Neural cell (in vitro differentiated cells): Measurements from ENCODE around the gene PHLPP2. TPM values are rescaled to one million over a fixed set of nuclear protein-coding genes. Genes with fewer than 3 reads are reported as not detected.

Source experiments
- H2AFZ ChIP-seq: fragments of 200-600, 300-800 bp; sonication (generic), shearing (Covaris generic); 2 replicates; pipeline ENCODE4 v1.6.0; 2014; ENCODE audit warnings: low read depth, mild to moderate bottlenecking, antibody characterized with exemption, low read length, moderate library complexity
- H3F3A ChIP-seq: fragments of 200-600 bp; shearing (Covaris generic); 2 replicates; pipeline ENCODE4 v1.6.1; 2016; ENCODE audit warnings: mild to moderate bottlenecking, moderate library complexity, mixed read lengths, antibody characterized with exemption, low read length; ENCODE audit not compliant: insufficient read depth, poor library complexity, severe bottlenecking
- H3K27ac ChIP-seq: fragments of 200-600, 300-800 bp; sonication (generic), shearing (Covaris generic); 2 replicates; pipeline ENCODE4 v1.5.1; 2014; ENCODE audit warnings: mild to moderate bottlenecking, low read length, moderate library complexity
- H3K27me3 ChIP-seq: fragments of 300-800, 200-600 bp; sonication (generic), shearing (Covaris generic); 2 replicates; pipeline ENCODE4 v1.6.0; 2014; ENCODE audit warnings: mild to moderate bottlenecking, low read depth, low read length, moderate library complexity; ENCODE audit not compliant: insufficient read depth
- H3K36me3 ChIP-seq: fragments of 300-800, 200-600 bp; sonication (generic), shearing (Covaris generic); 2 replicates; pipeline ENCODE4 v1.5.1; 2014; ENCODE audit warnings: mild to moderate bottlenecking, antibody characterized with exemption, low read length, moderate library complexity; ENCODE audit not compliant: insufficient read depth
- H3K4me2 ChIP-seq: fragments of 300-800, 200-600 bp; sonication (generic), shearing (Covaris generic); 2 replicates; pipeline ENCODE4 v1.6.0; 2014; ENCODE audit warnings: mild to moderate bottlenecking, low read length
- H3K4me3 ChIP-seq: fragments of 300-800, 200-600 bp; sonication (generic), shearing (Covaris generic); 2 replicates; pipeline ENCODE4 v1.5.1; 2014; ENCODE audit warnings: mild to moderate bottlenecking, low read length, moderate library complexity
- H3K79me2 ChIP-seq: fragments of 200-600 bp; shearing (Covaris generic); replicated peaks from 2 replicates; pipeline ENCODE4 v1.6.0; 2014; ENCODE audit warnings: mild to moderate bottlenecking, low read length, moderate library complexity; ENCODE audit not compliant: insufficient read depth
- H3K9ac ChIP-seq: fragments of 300-800, 200-600 bp; sonication (generic), shearing (Covaris generic); 2 replicates; pipeline ENCODE4 v1.6.1; 2016; ENCODE audit warnings: mild to moderate bottlenecking, low read length, mixed read lengths
- H3K9me2 ChIP-seq: fragments of 200-600 bp; shearing (Covaris generic); 2 replicates; pipeline ENCODE4 v1.6.1; 2016; ENCODE audit warnings: mild to moderate bottlenecking, low read length, mixed read lengths; ENCODE audit not compliant: insufficient read depth
- H3K9me3 ChIP-seq: fragments of 200-600, 300-800 bp; sonication (generic), shearing (Covaris generic); 2 replicates; pipeline ENCODE4 v1.6.1; 2016; ENCODE audit warnings: mild to moderate bottlenecking, mixed run types, low read length, moderate library complexity, mixed read lengths
- H4K20me1 ChIP-seq: fragments of 200-600 bp; shearing (Covaris generic); 2 replicates; pipeline ENCODE4 v1.6.1; 2016; ENCODE audit warnings: mild to moderate bottlenecking, mixed run types; ENCODE audit not compliant: insufficient read depth
- EP300 ChIP-seq: fragments of 450-650 bp; conservative IDR thresholded peaks from 2 replicates; pipeline ENCODE4 v1.6.1; 2014; ENCODE audit warnings: antibody characterized with exemption, mild to moderate bottlenecking, moderate library complexity; ENCODE audit not compliant: poor library complexity, severe bottlenecking
- EZH2 ChIP-seq: fragments of 200-600, 300-800 bp; shearing (Covaris generic), sonication (generic); IDR thresholded peaks from 2 replicates; pipeline ENCODE4 v1.6.1; 2014; ENCODE audit warnings: antibody characterized with exemption, low read length, borderline replicate concordance, mild to moderate bottlenecking; ENCODE audit not compliant: insufficient read depth, poor library complexity, severe bottlenecking
- MXI1 ChIP-seq: fragments of 450-650 bp; conservative IDR thresholded peaks from 2 replicates; pipeline ENCODE4 v1.6.1; 2014; ENCODE audit warnings: antibody characterized with exemption, mild to moderate bottlenecking; ENCODE audit not compliant: poor library complexity, severe bottlenecking
- POLR2AphosphoS5 ChIP-seq: IDR thresholded peaks from 2 replicates; pipeline ENCODE4 v1.6.1; 2012
- RAD21 ChIP-seq: fragments of 450-650 bp; conservative IDR thresholded peaks from 2 replicates; pipeline ENCODE4 v1.6.1; 2014; ENCODE audit warnings: antibody characterized with exemption, mild to moderate bottlenecking, moderate library complexity
- REST ChIP-seq: IDR thresholded peaks from 2 replicates; pipeline ENCODE4 v1.6.1; 2012; ENCODE audit warnings: borderline replicate concordance
- SMC3 ChIP-seq: fragments of 450-650 bp; conservative IDR thresholded peaks from 2 replicates; pipeline ENCODE4 v1.6.1; 2014; ENCODE audit warnings: antibody characterized with exemption, mild to moderate bottlenecking, moderate library complexity; ENCODE audit not compliant: poor library complexity
- TAF1 ChIP-seq: IDR thresholded peaks from 2 replicates; pipeline ENCODE4 v1.6.1; 2012; ENCODE audit warnings: low read depth
- polyA plus RNA-seq: library from polyadenylated mRNA; depleted of rRNA; stranded (reverse); fragments of >200 nt; gene quantifications from 2 replicates; pipeline ENCODE4 v1.2.3, GENCODE V29; 2014
- TF ChIP-seq, protein P1 (sequence below): fragments of 450-650 bp; IDR thresholded peaks from 2 replicates; pipeline ENCODE4 v1.5.1; 2014; ENCODE audit warnings: antibody characterized with exemption, mild to moderate bottlenecking, moderate library complexity; ENCODE audit not compliant: poor library complexity, severe bottlenecking

PHLPP2 gene
- polyA plus RNA-seq, 1 donor from 2014 or later = 11.0 TPM

GRCh38 chr16:71610447-71610846 is 114.1 kb downstream of the PHLPP2 start:
- Histone ChIP-seq H3K27ac (no peak overlapping the region), H4K20me1 (no peaks in the 10 kb centered on the region), H3K9ac (no peak overlapping the region), H3K9me2 (no peaks in the 10 kb centered on the region), H3F3A (no peaks in the 10 kb centered on the region), H3K36me3 (no peaks in the 10 kb centered on the region), H3K9me3 (no peaks in the 10 kb centered on the region), H3K79me2 (no peaks in the 10 kb centered on the region), H3K4me3 (no peak overlapping the region), H3K4me2 (no peak overlapping the region), H2AFZ (no peak overlapping the region), H3K27me3 (no peaks in the 10 kb centered on the region)
- no peak for TF ChIP-seq TAF1
- TF ChIP-seq MXI1 = no peak
- TF ChIP-seq SMC3 = no peak
- no peak for TF ChIP-seq POLR2AphosphoS5
- TF ChIP-seq EP300 = no peak
- no peak for TF ChIP-seq REST
- no peak for TF ChIP-seq RAD21
- TF ChIP-seq EZH2 = no peak
- TF ChIP-seq, protein P1, sequence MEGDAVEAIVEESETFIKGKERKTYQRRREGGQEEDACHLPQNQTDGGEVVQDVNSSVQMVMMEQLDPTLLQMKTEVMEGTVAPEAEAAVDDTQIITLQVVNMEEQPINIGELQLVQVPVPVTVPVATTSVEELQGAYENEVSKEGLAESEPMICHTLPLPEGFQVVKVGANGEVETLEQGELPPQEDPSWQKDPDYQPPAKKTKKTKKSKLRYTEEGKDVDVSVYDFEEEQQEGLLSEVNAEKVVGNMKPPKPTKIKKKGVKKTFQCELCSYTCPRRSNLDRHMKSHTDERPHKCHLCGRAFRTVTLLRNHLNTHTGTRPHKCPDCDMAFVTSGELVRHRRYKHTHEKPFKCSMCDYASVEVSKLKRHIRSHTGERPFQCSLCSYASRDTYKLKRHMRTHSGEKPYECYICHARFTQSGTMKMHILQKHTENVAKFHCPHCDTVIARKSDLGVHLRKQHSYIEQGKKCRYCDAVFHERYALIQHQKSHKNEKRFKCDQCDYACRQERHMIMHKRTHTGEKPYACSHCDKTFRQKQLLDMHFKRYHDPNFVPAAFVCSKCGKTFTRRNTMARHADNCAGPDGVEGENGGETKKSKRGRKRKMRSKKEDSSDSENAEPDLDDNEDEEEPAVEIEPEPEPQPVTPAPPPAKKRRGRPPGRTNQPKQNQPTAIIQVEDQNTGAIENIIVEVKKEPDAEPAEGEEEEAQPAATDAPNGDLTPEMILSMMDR = no peak

DNA sequence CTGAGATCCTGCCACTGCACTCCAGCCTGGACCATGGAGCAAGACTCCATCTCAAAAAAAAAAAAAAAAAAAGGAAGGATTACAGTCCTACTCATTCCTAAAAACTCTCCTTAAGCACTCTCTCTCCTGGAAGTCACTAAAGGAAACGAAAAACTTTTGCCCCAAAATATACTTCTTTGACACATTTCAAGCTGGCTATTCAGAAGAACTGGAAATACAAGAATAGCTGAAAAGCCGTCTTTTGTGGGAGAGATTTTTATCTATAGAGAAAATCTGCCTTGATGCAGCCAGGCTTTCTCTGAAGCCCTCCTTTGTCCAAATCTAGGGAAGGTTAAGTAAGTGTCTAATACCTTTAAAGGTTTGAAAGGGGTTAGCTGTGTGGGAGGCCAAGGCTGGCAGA is 115.4 kb downstream of the PHLPP2 start:
- H4K20me1 ChIP-seq = no peaks in the 10 kb centered on the region
- H3K9me3 ChIP-seq = no peaks in the 10 kb centered on the region
- no peak overlapping the region for H3K27ac ChIP-seq

GRCh38 chr16:71600822-71601221 is 123.7 kb downstream of the PHLPP2 start:
- H3K4me2 ChIP-seq = no peak overlapping the region
- no peaks in the 10 kb centered on the region for H3F3A ChIP-seq
- no peaks in the 10 kb centered on the region for H3K9me2 ChIP-seq
- H2AFZ ChIP-seq = no peak overlapping the region
- no peak for TF ChIP-seq EZH2
- no peak for TF ChIP-seq POLR2AphosphoS5
- TF ChIP-seq, protein P1 = no peak
- no peak for TF ChIP-seq SMC3
- no peak for TF ChIP-seq REST
- no peak for TF ChIP-seq EP300
- no peak for TF ChIP-seq RAD21
- TF ChIP-seq TAF1 = no peak
- TF ChIP-seq MXI1 = no peak
- H3K9me3 ChIP-seq = no peaks in the 10 kb centered on the region
- no peaks in the 10 kb centered on the region for H4K20me1 ChIP-seq
- no peak overlapping the region for H3K4me3 ChIP-seq
- H3K27me3 ChIP-seq = no peaks in the 10 kb centered on the region
- no peaks in the 10 kb centered on the region for H3K36me3 ChIP-seq
- no peaks in the 10 kb centered on the region for H3K79me2 ChIP-seq
- H3K9ac ChIP-seq = no peak overlapping the region
- no peak overlapping the region for H3K27ac ChIP-seq

More for the DNA sequence above, 115.4 kb downstream of the PHLPP2 start:
- H3K27me3 ChIP-seq = no peaks in the 10 kb centered on the region
- no peaks in the 10 kb centered on the region for H3K79me2 ChIP-seq
- no peaks in the 10 kb centered on the region for H3K9me2 ChIP-seq
- H3K9ac ChIP-seq = no peak overlapping the region
- H3K4me2 ChIP-seq = no peak overlapping the region
- no peak for TF ChIP-seq EP300
- no peaks in the 10 kb centered on the region for H3F3A ChIP-seq
- no peaks in the 10 kb centered on the region for H3K36me3 ChIP-seq
- no peak overlapping the region for H2AFZ ChIP-seq
- no peak overlapping the region for H3K4me3 ChIP-seq
